ENCODE data around the gene SH3D19. TPM values are rescaled to one million over a fixed set of nuclear protein-coding genes. Genes with fewer than 3 reads are reported as not detected.

SH3D19 gene
- total and polyA plus RNA-seq, 8 donors, result 52.9 to 114 (median 59.2) TPM

DNA sequence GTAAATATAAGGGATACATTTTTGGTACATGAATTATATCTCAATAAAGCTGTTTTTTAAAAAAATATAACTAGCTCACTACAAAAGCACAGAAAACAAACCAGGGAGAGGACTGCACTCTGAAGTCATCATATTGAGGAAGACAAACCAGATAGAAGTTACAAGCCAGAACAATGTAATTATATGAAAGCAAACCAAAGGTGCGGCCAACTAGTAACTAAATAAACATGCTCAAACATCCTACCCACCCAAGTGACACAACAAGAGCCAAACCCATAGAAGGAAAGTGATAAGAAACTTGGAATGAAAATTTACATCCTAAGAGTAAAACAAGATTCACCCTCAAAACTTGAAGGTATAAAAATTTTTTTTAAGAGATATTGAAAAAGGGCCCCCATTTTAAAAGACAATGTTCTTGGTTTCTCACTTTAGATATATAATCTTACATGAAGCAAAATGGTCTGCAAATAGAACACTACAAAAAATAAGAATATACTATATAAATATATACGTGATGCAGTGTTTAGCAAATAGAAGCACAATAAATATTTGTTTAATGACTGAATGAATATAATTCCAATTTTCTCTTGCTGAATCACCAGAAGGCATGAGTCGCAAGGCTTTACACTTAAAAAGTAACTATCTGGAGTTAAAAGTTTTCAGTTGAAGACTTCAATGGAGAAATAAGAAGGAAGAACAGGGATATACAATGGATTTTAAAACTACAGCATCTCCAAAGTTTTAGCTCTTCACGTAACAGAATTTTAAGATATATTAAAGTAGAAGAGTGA, 4.0 kb upstream of the SH3D19 start:
- intact Hi-C loops (cut with DNase I), result no loop called here

DNA sequence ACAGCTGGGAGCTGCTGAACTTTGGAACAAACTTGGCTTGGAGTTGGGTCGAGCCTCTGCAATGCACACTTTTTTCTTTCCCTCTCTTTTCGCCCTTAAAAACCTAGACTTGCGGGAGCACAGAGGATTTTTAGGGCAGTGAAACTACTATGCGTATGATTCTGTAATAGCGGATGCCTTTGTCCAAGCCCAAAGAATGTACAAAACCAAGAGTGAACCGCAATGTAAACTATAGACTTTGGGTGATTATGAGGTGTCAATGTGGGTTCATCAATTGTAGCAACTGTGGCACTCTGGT, 493 bp upstream of the SH3D19 start:
- intact Hi-C loops (cut with DNase I), result no loop called here
- no peaks in the 10 kb centered on the region for H3K9me3 ChIP-seq
- H3K27me3 ChIP-seq, result peaks cover 0 to 46% of the 10 kb centered on the region in 2 donors
- no peaks in the 10 kb centered on the region for H3K36me3 ChIP-seq
- ATAC-seq (no peak), DNase-seq (no peak)
- H3K27ac ChIP-seq, result peak overlapping the region; percentile 89
- H3K4me1 ChIP-seq, result peaks cover 7 to 8% of the 10 kb centered on the region in 2 donors
- TF ChIP-seq, protein P1, sequence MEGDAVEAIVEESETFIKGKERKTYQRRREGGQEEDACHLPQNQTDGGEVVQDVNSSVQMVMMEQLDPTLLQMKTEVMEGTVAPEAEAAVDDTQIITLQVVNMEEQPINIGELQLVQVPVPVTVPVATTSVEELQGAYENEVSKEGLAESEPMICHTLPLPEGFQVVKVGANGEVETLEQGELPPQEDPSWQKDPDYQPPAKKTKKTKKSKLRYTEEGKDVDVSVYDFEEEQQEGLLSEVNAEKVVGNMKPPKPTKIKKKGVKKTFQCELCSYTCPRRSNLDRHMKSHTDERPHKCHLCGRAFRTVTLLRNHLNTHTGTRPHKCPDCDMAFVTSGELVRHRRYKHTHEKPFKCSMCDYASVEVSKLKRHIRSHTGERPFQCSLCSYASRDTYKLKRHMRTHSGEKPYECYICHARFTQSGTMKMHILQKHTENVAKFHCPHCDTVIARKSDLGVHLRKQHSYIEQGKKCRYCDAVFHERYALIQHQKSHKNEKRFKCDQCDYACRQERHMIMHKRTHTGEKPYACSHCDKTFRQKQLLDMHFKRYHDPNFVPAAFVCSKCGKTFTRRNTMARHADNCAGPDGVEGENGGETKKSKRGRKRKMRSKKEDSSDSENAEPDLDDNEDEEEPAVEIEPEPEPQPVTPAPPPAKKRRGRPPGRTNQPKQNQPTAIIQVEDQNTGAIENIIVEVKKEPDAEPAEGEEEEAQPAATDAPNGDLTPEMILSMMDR (IDR thresholded peaks at IDR 0.05), result no peak
- peak overlapping the region; percentile 46 to 59 for H3K4me3 ChIP-seq

More for the DNA sequence above, 4.0 kb upstream of the SH3D19 start:
- Histone ChIP-seq H3K9me3 (no peaks in the 10 kb centered on the region), H3K36me3 (no peaks in the 10 kb centered on the region), H3K27ac (no peak overlapping the region), H3K27me3 (peaks cover 0 to 26% of the 10 kb centered on the region in 2 donors), H3K4me1 (no peaks in the 10 kb centered on the region), H3K4me3 (no peak overlapping the region)
- no peak for DNase-seq
- TF ChIP-seq, protein P1 (IDR thresholded peaks at IDR 0.05), result no peak
- no peak for ATAC-seq

DNA sequence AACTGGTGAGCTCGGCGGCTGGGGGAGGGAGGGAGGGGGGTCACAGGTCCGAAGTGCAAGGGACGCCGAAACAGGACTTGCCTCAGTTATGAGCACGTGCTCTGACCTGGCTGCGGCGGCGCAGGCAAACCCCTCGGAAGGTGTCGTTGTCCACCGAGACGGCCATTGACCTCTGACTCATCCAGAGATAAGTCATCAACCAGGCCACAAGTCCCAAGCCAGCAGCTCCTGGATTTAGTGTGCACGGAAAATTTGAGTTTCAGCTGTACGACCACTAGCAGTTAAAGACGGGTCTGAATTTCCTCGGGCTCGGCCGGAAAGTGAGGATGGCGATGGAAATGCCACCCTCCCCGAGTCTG, 674 bp downstream of the SH3D19 start:
- peak; percentile 62 for ATAC-seq
- Histone ChIP-seq H3K4me1 (peaks cover 7 to 8% of the 10 kb centered on the region in 2 donors), H3K27ac (peak overlapping the region; percentile 89), H3K9me3 (no peaks in the 10 kb centered on the region), H3K4me3 (peak overlapping the region; percentile 46 to 59), H3K27me3 (peaks cover 0 to 46% of the 10 kb centered on the region in 2 donors), H3K36me3 (no peaks in the 10 kb centered on the region)
- peak; percentile 35 to 81 (median 52) for DNase-seq
- intact Hi-C loops (cut with DNase I), result no loop called here
- TF ChIP-seq, protein P1 (IDR thresholded peaks at IDR 0.05), result no peak

DNA sequence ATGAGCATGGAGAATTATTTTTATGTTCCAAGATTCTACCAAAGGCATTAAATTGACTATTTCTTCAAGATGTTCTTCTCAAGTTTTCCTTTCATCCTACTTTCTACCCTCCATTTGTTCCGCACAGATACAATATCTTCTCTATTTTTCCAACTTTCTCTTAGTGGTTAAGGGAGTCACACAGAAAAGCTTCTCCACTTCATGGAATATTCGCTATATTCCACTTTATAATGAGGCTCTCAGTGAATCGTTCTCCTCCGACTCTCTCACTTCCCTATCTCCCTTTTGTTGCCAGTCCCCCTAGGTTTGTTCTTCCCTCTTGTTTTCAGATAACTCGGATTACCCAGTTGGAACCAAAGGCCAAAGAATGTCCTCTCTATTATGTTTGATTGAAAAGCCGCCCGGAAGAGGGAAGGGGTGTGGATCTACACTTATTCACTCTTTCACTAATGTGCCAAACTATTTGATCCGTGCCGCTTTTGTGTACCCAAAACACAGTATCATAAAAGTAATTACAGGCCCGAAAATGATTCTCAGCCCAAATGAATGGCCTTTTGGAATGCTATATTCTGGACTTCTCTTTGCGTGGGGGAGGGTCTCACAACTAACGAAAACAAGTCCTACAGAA, 1.2 kb downstream of the SH3D19 start:
- intact Hi-C loops (cut with DNase I), result no loop called here

GRCh38 chr4:151323667-151324066, 1.7 kb downstream of the SH3D19 start:
- Histone ChIP-seq H3K27me3 (peaks cover 0 to 46% of the 10 kb centered on the region in 2 donors), H3K9me3 (no peaks in the 10 kb centered on the region), H3K27ac (peak overlapping the region; percentile 89), H3K36me3 (no peaks in the 10 kb centered on the region), H3K4me3 (peak overlapping the region; percentile 46 to 59), H3K4me1 (peaks cover 7 to 8% of the 10 kb centered on the region in 2 donors)
- DNase-seq (no peak), ATAC-seq (no peak)
- TF ChIP-seq, protein P1 (IDR thresholded peaks at IDR 0.05), result no peak
- intact Hi-C loops (cut with DNase I), result no loop called here

More for the DNA sequence above, 1.2 kb downstream of the SH3D19 start:
- Histone ChIP-seq H3K4me1 (peaks cover 7 to 8% of the 10 kb centered on the region in 2 donors), H3K27ac (peak overlapping the region; percentile 89), H3K36me3 (no peaks in the 10 kb centered on the region), H3K27me3 (peaks cover 0 to 46% of the 10 kb centered on the region in 2 donors), H3K9me3 (no peaks in the 10 kb centered on the region), H3K4me3 (peak overlapping the region; percentile 46 to 59)
- DNase-seq (peak in 2 of 4 donors; percentile 8 to 24), ATAC-seq (peak; percentile 7)
- TF ChIP-seq, protein P1 (IDR thresholded peaks at IDR 0.05), result no peak
